Loucy (cell line): ENCODE results near the gene SELENOF.

ENCODE experiments used
- H2AFZ ChIP-seq: fragments of 200-600 bp; sonication (generic); 2 replicates; pipeline ENCODE4 v1.6.0; 2016; ENCODE audit warnings: antibody characterized with exemption, mild to moderate bottlenecking, low read length, moderate library complexity
- H3F3A ChIP-seq: fragments of 200-600 bp; 2 replicates; pipeline ENCODE4 v1.6.0; 2016; ENCODE audit warnings: antibody characterized with exemption, low read depth, mild to moderate bottlenecking
- H3K27me3 ChIP-seq: fragments of 200-600 bp; sonication (generic); 2 replicates; pipeline ENCODE4 v1.6.1; 2014; ENCODE audit warnings: low read length, mild to moderate bottlenecking; ENCODE audit not compliant: insufficient read depth, poor library complexity, severe bottlenecking
- H3K36me3 ChIP-seq: fragments of 200-600 bp; sonication (generic); 2 replicates; pipeline ENCODE4 v1.6.1; 2016; ENCODE audit warnings: low read length; ENCODE audit not compliant: insufficient read depth
- H3K4me1 ChIP-seq: fragments of 200-600 bp; sonication (generic); 2 replicates; pipeline ENCODE4 v1.5.1; 2014; ENCODE audit warnings: low read length, mild to moderate bottlenecking; ENCODE audit not compliant: insufficient read depth, poor library complexity, severe bottlenecking
- H3K4me2 ChIP-seq: fragments of 200-600 bp; sonication (generic); 2 replicates; pipeline ENCODE4 v1.6.0; 2014; ENCODE audit warnings: antibody characterized with exemption, low read length, low read depth, mild to moderate bottlenecking; ENCODE audit not compliant: poor library complexity, severe bottlenecking
- H3K4me3 ChIP-seq: fragments of 200-600 bp; sonication (generic); 2 replicates; pipeline ENCODE4 v1.5.1; 2014; ENCODE audit warnings: low read length, mild to moderate bottlenecking, mixed read lengths; ENCODE audit not compliant: poor library complexity, severe bottlenecking
- H3K79me2 ChIP-seq: fragments of 200-600 bp; sonication (generic); 2 replicates; pipeline ENCODE4 v1.6.1; 2014; ENCODE audit warnings: low read length; ENCODE audit not compliant: insufficient read depth
- H3K9ac ChIP-seq: fragments of 200-600 bp; sonication (generic); 2 replicates; pipeline ENCODE4 v1.6.0; 2014; ENCODE audit warnings: mild to moderate bottlenecking, low read depth, low read length, moderate library complexity; ENCODE audit not compliant: poor library complexity, severe bottlenecking
- H3K9me2 ChIP-seq: fragments of 200-600 bp; sonication (generic); replicated peaks from 2 replicates; pipeline ENCODE4 v1.6.1; 2016; ENCODE audit warnings: low read depth, low read length, mixed read lengths
- H3K9me3 ChIP-seq: fragments of 200-600 bp; sonication (generic); 2 replicates; pipeline ENCODE4 v1.6.1; 2014; ENCODE audit warnings: mild to moderate bottlenecking, antibody characterized with exemption, low read length, low read depth; ENCODE audit not compliant: insufficient read depth
- H4K20me1 ChIP-seq: fragments of 200-600 bp; sonication (generic); 2 replicates; pipeline ENCODE4 v1.6.0; 2014; ENCODE audit warnings: antibody characterized with exemption, low read length, mild to moderate bottlenecking; ENCODE audit not compliant: insufficient read depth, poor library complexity, severe bottlenecking
- EZH2phosphoT487 ChIP-seq: fragments of 200-600 bp; IDR thresholded peaks from 2 replicates; pipeline ENCODE4 v1.6.1; 2018; ENCODE audit warnings: antibody characterized with exemption, mild to moderate bottlenecking, moderate library complexity, borderline replicate concordance
- TF ChIP-seq, protein P1 (sequence below): fragments of 200-600 bp; sonication (generic); conservative IDR thresholded peaks from 2 replicates; pipeline ENCODE4 v1.5.1; 2014; ENCODE audit warnings: mild to moderate bottlenecking, antibody characterized with exemption, low read length

SELENOF gene

DNA sequence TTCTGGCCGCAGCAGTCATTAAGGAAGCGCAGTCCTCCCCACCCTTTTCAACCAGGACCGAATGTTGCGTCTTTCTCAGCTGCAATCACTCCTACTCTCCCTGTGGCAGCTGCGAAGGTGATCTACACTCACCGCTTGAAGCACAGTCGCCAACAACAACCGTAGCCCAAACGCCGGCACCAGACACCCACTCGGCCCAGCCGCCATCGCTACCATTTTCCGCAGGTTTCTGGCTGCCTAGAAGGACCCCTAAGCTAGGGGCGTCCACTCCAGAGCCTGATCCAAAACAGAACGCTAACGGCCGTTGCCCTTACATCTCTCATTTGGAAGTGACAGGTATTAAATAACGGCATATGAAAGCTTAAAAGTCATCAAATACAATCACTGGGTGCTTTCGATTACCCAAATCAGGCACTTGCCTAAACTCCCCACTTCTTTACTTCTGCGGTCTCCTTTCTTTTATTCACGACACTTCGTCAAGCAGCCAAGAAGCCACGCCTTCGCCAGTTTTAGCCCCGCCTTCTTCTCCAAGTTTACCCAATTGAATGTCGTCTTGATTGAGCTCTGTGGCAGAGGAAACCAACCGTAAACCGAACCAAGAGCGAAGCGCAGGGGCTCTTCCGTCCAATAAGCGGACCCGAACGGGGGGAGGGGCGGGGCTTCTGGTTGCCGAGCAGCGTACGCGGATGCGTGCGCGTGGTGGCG is at the start of gene SELENOF:
Gene SELENOF (minus strand): TSS at position 231 of the 705 bp plus-strand sequence. CDS start 15 bp downstream, at position 216.
- no peaks in the 10 kb centered on the region for H3K9me3 ChIP-seq
- H3K4me2 ChIP-seq, result peak within 1 kb of the TSS; percentile 96
- TF ChIP-seq, protein P1, sequence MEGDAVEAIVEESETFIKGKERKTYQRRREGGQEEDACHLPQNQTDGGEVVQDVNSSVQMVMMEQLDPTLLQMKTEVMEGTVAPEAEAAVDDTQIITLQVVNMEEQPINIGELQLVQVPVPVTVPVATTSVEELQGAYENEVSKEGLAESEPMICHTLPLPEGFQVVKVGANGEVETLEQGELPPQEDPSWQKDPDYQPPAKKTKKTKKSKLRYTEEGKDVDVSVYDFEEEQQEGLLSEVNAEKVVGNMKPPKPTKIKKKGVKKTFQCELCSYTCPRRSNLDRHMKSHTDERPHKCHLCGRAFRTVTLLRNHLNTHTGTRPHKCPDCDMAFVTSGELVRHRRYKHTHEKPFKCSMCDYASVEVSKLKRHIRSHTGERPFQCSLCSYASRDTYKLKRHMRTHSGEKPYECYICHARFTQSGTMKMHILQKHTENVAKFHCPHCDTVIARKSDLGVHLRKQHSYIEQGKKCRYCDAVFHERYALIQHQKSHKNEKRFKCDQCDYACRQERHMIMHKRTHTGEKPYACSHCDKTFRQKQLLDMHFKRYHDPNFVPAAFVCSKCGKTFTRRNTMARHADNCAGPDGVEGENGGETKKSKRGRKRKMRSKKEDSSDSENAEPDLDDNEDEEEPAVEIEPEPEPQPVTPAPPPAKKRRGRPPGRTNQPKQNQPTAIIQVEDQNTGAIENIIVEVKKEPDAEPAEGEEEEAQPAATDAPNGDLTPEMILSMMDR, result no peak
- no peak for TF ChIP-seq EZH2phosphoT487
- peak within 1 kb of the TSS; percentile 97 for H3K4me3 ChIP-seq
- peak within 1 kb of the TSS; percentile 91 for H2AFZ ChIP-seq
- no peaks in the 10 kb centered on the region for H3K9me2 ChIP-seq
- H3K9ac ChIP-seq, result peak within 1 kb of the TSS; percentile 94
- peaks cover 85% of the 10 kb centered on the region for H3K79me2 ChIP-seq
- H4K20me1 ChIP-seq, result peaks cover 53% of the 10 kb centered on the region
- no peaks in the 10 kb centered on the region for H3K36me3 ChIP-seq
- peaks cover 55% of the 10 kb centered on the region for H3K4me1 ChIP-seq
- H3K27me3 ChIP-seq, result no peaks in the 10 kb centered on the region
- no peaks in the 10 kb centered on the region for H3F3A ChIP-seq

DNA sequence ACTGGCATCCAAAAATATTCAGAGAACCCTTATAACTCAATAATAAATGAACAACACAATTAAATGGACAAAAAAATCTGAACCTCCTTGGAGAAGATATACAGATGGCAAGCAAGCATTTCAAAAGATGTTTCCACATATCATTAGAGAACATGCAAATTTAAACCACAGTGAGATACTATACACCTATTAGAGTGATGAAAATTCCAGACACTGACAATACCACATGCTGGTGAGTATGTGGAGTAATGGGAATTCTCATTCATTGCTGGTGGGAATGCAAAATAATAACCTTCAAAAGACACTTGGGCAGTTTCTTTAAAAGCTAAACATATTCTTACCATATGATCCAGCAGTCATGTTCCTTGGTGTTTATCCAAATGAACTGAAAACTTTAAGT is 46.6 kb upstream of the SELENOF start:
- Histone ChIP-seq H3K4me2 (no peak overlapping the region), H3K27me3 (no peaks in the 10 kb centered on the region), H2AFZ (no peak overlapping the region), H3K4me1 (peaks cover 4% of the 10 kb centered on the region), H3K36me3 (no peaks in the 10 kb centered on the region), H3K9me3 (no peaks in the 10 kb centered on the region), H3F3A (no peaks in the 10 kb centered on the region), H3K4me3 (no peak overlapping the region), H3K9me2 (no peaks in the 10 kb centered on the region), H3K79me2 (peaks cover 1% of the 10 kb centered on the region; the same call in 1 of the 2 replicates), H4K20me1 (no peaks in the 10 kb centered on the region), H3K9ac (no peak overlapping the region)
- TF ChIP-seq, protein P1, result no peak
- no peak for TF ChIP-seq EZH2phosphoT487

DNA sequence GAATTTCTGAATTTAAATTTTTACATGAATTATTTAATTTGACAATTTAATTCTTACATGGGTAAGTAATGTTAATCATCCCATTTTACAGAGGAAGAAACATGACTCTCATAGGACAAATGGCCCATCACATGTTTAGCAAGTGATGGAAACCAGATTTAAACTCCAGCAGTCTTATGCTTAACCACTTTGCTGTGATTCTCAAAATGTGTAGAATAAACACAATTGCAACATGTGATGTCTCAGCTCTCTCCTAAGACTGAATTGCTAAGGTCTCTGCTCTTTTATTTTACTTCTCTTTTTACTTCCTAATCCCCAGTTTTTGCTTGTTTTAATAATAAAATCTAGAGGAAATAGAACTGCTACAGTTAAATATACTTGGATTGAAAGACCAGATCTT is 43.3 kb upstream of the SELENOF start:
- no peaks in the 10 kb centered on the region for H3F3A ChIP-seq
- H3K9me2 ChIP-seq, result no peaks in the 10 kb centered on the region
- H3K4me2 ChIP-seq, result no peak overlapping the region
- H3K36me3 ChIP-seq, result no peaks in the 10 kb centered on the region
- no peak overlapping the region for H2AFZ ChIP-seq
- H3K4me3 ChIP-seq, result no peak overlapping the region
- peaks cover 14% of the 10 kb centered on the region for H3K79me2 ChIP-seq
- H3K4me1 ChIP-seq, result peaks cover 6% of the 10 kb centered on the region
- TF ChIP-seq, protein P1, result no peak
- no peak for TF ChIP-seq EZH2phosphoT487
- H3K9me3 ChIP-seq, result no peaks in the 10 kb centered on the region
- H4K20me1 ChIP-seq, result no peaks in the 10 kb centered on the region
- no peak overlapping the region for H3K9ac ChIP-seq
- no peaks in the 10 kb centered on the region for H3K27me3 ChIP-seq
